K562 (cell line): ENCODE measurements around the gene MAPK8IP2. TPM values are rescaled to one million over a fixed set of nuclear protein-coding genes. Genes with fewer than 3 reads are reported as not detected.
"Not testable (repeated sequence)": the region's sequence is repeated elsewhere in the genome, so short reads cannot be mapped to it uniquely, and the experiment has no call there.

Experiments used
- ATAC-seq: fragments of 200-7000 bp; cut with Tn5 transposase; 3 replicates; pipeline ENCODE4 v1.9.1; 2020; ENCODE audit warnings: moderate library complexity
- BruUV-seq: library from RNA; stranded (reverse); fragments of 400-500 nt; replicated peaks from 2 replicates; lab custom pipeline; 2021; lab: Mats Ljungman, UMichigan
- CTCF ChIA-PET: fragments of 300-600 bp; formaldehyde crosslinking; extraction: SDS; loops from one replicate; lab custom pipeline; 2021; ENCODE audit warnings: low intra/inter-chr PET ratio; lab: Yijun Ruan, JAX
- POLR2A ChIA-PET: fragments of 300-600, 350-650 bp; sonication (Branson Sonifier 250); formaldehyde crosslinking; extraction: SDS; loops from one replicate; lab custom pipeline; 2021; ENCODE audit warnings: antibody characterized with exemption, inconsistent platforms; lab: Yijun Ruan, JAX
- DNase-seq, 4 experiments: peaks; one replicate each; pipeline versions ENCODE4 v3.0.0 to v3.0.0-alpha.2; 2011 to 2018; ENCODE audit warnings: low spot score in 3 of 4, mixed read lengths in 3 of 4; ENCODE audit errors: extremely low read depth in 1 of 4
- FAIRE-seq: peaks from 2 replicates; lab custom pipeline; 2011; peaks lifted over from hg19 to GRCh38; lab: Jason Lieb, UNC
- H2AFZ ChIP-seq: 2 replicates; pipeline ENCODE4 v1.6.0; 2011; ENCODE audit warnings: low read depth, low read length, control low read depth, inconsistent platforms
- H3K27ac ChIP-seq: fragments of 200-600 bp; 3 replicates; pipeline ENCODE4 v1.8.0; 2011; ENCODE audit warnings: low read depth, mild to moderate bottlenecking, control low read depth, inconsistent platforms, low read length, moderate library complexity, mixed read lengths; ENCODE audit errors: extremely low read depth
- H3K27me3 ChIP-seq, 2 experiments: fragments of 300-600 bp in 1 of 2; 2 replicates in 1 of 2; 3 replicates in 1 of 2; pipeline versions ENCODE4 v1.6.0 to v1.8.0; 2011; ENCODE audit warnings: inconsistent platforms in 2 of 2, low read length in 2 of 2, mild to moderate bottlenecking in 1 of 2, mixed read lengths in 1 of 2, moderate library complexity in 1 of 2; ENCODE audit not compliant: control insufficient read depth in 2 of 2, insufficient read depth in 2 of 2
- H3K36me3 ChIP-seq: fragments of 300-600 bp; 3 replicates; pipeline ENCODE4 v1.8.0; 2011; ENCODE audit warnings: mild to moderate bottlenecking, low read length, inconsistent platforms; ENCODE audit not compliant: control insufficient read depth, insufficient read depth
- H3K4me1 ChIP-seq, 2 experiments: fragments of 200-600 bp in 1 of 2; replicated peaks in 1 of 2; 2 replicates in 1 of 2; 3 replicates in 1 of 2; pipeline versions ENCODE4 v1.5.1 to v1.8.0; 2011; ENCODE audit warnings: inconsistent platforms in 2 of 2, low read length in 2 of 2, mild to moderate bottlenecking in 1 of 2, mixed read lengths in 1 of 2, moderate library complexity in 1 of 2; ENCODE audit not compliant: control insufficient read depth in 2 of 2, insufficient read depth in 2 of 2
- H3K4me2 ChIP-seq: 2 replicates; pipeline ENCODE4 v1.6.1; 2011; ENCODE audit warnings: low read length, control low read depth, inconsistent platforms, mixed read lengths; ENCODE audit not compliant: insufficient read depth
- H3K4me3 ChIP-seq: fragments of 200-600 bp; sonication (generic), shearing (Covaris generic); 2 replicates; pipeline ENCODE4 v1.5.1; 2016; ENCODE audit warnings: control low read depth, inconsistent platforms
- H3K79me2 ChIP-seq: fragments of 200-600 bp; 3 replicates; pipeline ENCODE4 v1.8.0; 2011; ENCODE audit warnings: low read length, inconsistent platforms; ENCODE audit not compliant: control insufficient read depth, insufficient read depth
- H3K9ac ChIP-seq, 2 experiments: 2 replicates each; pipeline versions ENCODE4 v1.6.0 to v1.6.1; 2011; ENCODE audit warnings: low read depth in 2 of 2, low read length in 2 of 2, control low read depth in 1 of 2, inconsistent platforms in 1 of 2, mild to moderate bottlenecking in 1 of 2, mixed read lengths in 1 of 2; ENCODE audit not compliant: insufficient read depth in 1 of 2
- H3K9me1 ChIP-seq: one replicate; pipeline ENCODE4 v1.6.0; 2011; ENCODE audit warnings: inconsistent platforms, mild to moderate bottlenecking, low read length, moderate library complexity; ENCODE audit not compliant: control insufficient read depth, insufficient read depth
- H3K9me3 ChIP-seq: replicated peaks from 2 replicates; pipeline ENCODE4 v1.5.1; 2011; ENCODE audit warnings: low read depth, low read length, inconsistent platforms; ENCODE audit not compliant: control insufficient read depth, insufficient read depth
- H4K20me1 ChIP-seq: replicated peaks from 2 replicates; pipeline ENCODE4 v1.6.1; 2011; ENCODE audit warnings: low read length, inconsistent platforms, mixed read lengths; ENCODE audit not compliant: control insufficient read depth, insufficient read depth
- C11orf30 ChIP-seq: fragments of 450-650 bp; IDR thresholded peaks from 2 replicates; pipeline ENCODE4 v1.6.1; 2016; ENCODE audit warnings: low read depth, mild to moderate bottlenecking
- ZNF316 ChIP-seq: fragments of 450-650 bp; IDR thresholded peaks from 2 replicates; pipeline ENCODE4 v1.6.1; 2016
- WGBS: fragments of 100-300 bp; shearing (Covaris generic); methylation state at CpG from one replicate; pipeline ENCODE4 v1.1.6; 2016; ENCODE audit warnings: low coverage, mixed read lengths; ENCODE audit not compliant: insufficient coverage; ENCODE audit errors: missing lambda C conversion rate; 5-methylcytosine and 5-hydroxymethylcytosine counted together
- in situ Hi-C: fragments of 300-500 bp; cut with MboI; formaldehyde crosslinking; loops from 4 replicates; pipeline ENCODE4 v1.15.0; 2018; ENCODE audit warnings: inconsistent platforms, mixed read lengths
- intact Hi-C: fragments of 100-400 bp; cut with micrococcal nuclease; formaldehyde crosslinking; loops from 2 replicates; pipeline ENCODE4 v1.14.2; 2022
- polyA plus RNA-seq, 8 experiments: library from polyadenylated mRNA; depleted of rRNA in 4 of 8; stranded (reverse) in 5 of 8; unstranded in 3 of 8; fragments of >200 nt; fragmentation: Nextera tagmentation in 2 of 8; fragmentation: Illumina TruSeq in 1 of 8; extraction: Ambion mirVana in 2 of 8; extraction: Trizol in 1 of 8; gene quantifications; 2 replicates each; pipeline versions ENCODE4 v1.2.1 to v1.2.3, GENCODE V29; 2011 to 2014; ENCODE audit warnings: inconsistent platforms in 1 of 8, missing spikeins in 1 of 8
- total RNA-seq, 7 experiments: library from RNA; depleted of rRNA in 6 of 7; stranded (reverse); fragments of >200 nt in 6 of 7; fragmentation: Illumina TruSeq in 2 of 7; extraction: Trizol in 2 of 7; gene quantifications; 2 replicates each; pipeline versions ENCODE4 v1.2.1 to v1.2.3, GENCODE V29; 2011 to 2021; ENCODE audit warnings: low replicate concordance in 1 of 7
- TF ChIP-seq, protein P1 (sequence below): IDR thresholded peaks from 2 replicates; pipeline ENCODE4 v1.6.1; 2016; ENCODE audit warnings: missing genetic modification characterization, missing compliant biosample characterization

The MAPK8IP2 gene
- total and polyA plus RNA-seq, 9 of the 15 experiments (the other 6 are each of a cell fraction or from before 2014, with no cell fraction given), result 0.01 to 0.47 (median 0.07) TPM; not detected in 2

DNA sequence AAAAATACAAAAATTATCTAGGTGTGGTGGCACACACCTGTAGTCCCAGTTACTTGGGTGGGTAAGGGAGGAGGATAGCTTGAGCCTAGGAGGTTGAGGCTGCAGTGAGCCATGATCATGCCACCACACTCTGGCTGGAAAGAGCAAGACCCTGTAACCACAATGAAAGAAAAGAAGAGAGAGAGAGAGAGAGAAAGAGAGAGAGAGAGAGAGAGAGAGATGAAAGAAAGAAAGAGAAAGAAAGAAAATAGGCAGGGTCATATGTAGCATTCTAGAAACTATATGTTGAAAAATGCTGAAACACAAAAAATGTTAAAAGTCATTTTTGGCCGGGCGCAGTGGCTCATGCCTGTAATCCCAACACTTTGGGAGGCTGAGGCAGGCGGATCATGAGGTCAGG is 13.7 kb downstream of the MAPK8IP2 start:
- intact Hi-C loops, H3K9me3 ChIP-seq, DNase-seq, H3K4me2 ChIP-seq, H3K79me2 ChIP-seq, ATAC-seq, H3K4me3 ChIP-seq, H4K20me1 ChIP-seq, FAIRE-seq, H3K36me3 ChIP-seq, H3K9ac ChIP-seq, H2AFZ ChIP-seq, BruUV-seq, H3K27ac ChIP-seq, H3K9me1 ChIP-seq: not testable (repeated sequence)
- peaks cover 13 to 15% of the 10 kb centered on the region in 2 experiments; a peak in 4 of 5 replicates for H3K4me1 ChIP-seq
- POLR2A ChIA-PET, result interaction anchor here (0.8 to 1.4 kb wide), 2 partner anchors 12 to 14 kb away, joined by 3 to 5 read pairs; partner anchors contain the start of gene ARSA
- CTCF ChIA-PET, result interaction anchor here (0.7 kb wide), 1 partner anchor 467 kb away, joined by 5 read pairs; no protein-coding TSS in a partner anchor
- in situ Hi-C loops, result loop anchor here (5.0 kb wide), 1 partner anchor 37 kb away; the partner anchor contains the start of gene CPT1B
- WGBS, result 100% methylated on average over 1 of the region's 3 CpGs
- peaks cover 12 to 25% of the 10 kb centered on the region in 2 experiments; a peak in 4 of 5 replicates for H3K27me3 ChIP-seq
- TF ChIP-seq C11orf30 (0 out of 2 replicates have a peak, but pooled peaks have one; percentile 40), ZNF316 (peak; percentile 40; the same call in 1 of the 2 replicates)
- TF ChIP-seq, protein P1, sequence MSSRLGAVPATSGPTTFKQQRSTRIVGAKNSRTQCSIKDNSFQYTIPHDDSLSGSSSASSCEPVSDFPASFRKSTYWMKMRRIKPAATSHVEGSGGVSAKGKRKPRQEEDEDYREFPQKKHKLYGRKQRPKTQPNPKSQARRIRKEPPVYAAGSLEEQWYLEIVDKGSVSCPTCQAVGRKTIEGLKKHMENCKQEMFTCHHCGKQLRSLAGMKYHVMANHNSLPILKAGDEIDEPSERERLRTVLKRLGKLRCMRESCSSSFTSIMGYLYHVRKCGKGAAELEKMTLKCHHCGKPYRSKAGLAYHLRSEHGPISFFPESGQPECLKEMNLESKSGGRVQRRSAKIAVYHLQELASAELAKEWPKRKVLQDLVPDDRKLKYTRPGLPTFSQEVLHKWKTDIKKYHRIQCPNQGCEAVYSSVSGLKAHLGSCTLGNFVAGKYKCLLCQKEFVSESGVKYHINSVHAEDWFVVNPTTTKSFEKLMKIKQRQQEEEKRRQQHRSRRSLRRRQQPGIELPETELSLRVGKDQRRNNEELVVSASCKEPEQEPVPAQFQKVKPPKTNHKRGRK (tag), result peak; percentile 76
